Stimulated activated naive CD8-positive, alpha-beta T cell treated with anti-CD3 and anti-CD28 coated beads, Interleukin-15, Interleukin-2, amounts not matched to agents 100 ng/mL and 50 ng/mL, for 24 hours (primary cell): Measurements from ENCODE around the gene ZMAT3.
A peak's percentile ranks its signal among the peaks of the same experiment; 100 is the strongest.
"Not testable (repeated sequence)": the region's sequence is repeated elsewhere in the genome, so short reads cannot be mapped to it uniquely, and the experiment has no call there.

Experiments
- H3K27ac Mint-ChIP-seq: one replicate; pipeline ENCODE4 v1.8.0; 2021; ENCODE audit warnings: mild to moderate bottlenecking, mixed read lengths
- H3K27me3 Mint-ChIP-seq: one replicate; pipeline ENCODE4 v1.8.0; 2021; ENCODE audit warnings: mixed read lengths
- H3K36me3 Mint-ChIP-seq: one replicate; pipeline ENCODE4 v1.8.0; 2021; ENCODE audit warnings: low read depth, mixed read lengths
- H3K4me1 Mint-ChIP-seq: one replicate; pipeline ENCODE4 v1.8.0; 2021; ENCODE audit warnings: low read depth, mixed read lengths
- H3K4me3 Mint-ChIP-seq: one replicate; pipeline ENCODE4 v1.8.0; 2021; ENCODE audit warnings: mild to moderate bottlenecking, mixed read lengths
- H3K9me3 Mint-ChIP-seq: one replicate; pipeline ENCODE4 v1.8.0; 2021; ENCODE audit warnings: mixed read lengths

Gene ZMAT3

GRCh38 chr3:179079537-179079936 lies 7.9 kb upstream of the ZMAT3 start:
- Mint-ChIP-seq H3K36me3 (no peaks in the 10 kb centered on the region), H3K4me1 (peaks cover 10% of the 10 kb centered on the region), H3K4me3 (no peak overlapping the region), H3K9me3 (no peaks in the 10 kb centered on the region), H3K27me3 (no peaks in the 10 kb centered on the region), H3K27ac (no peak overlapping the region)

- no peak overlapping the region for H3K4me3 Mint-ChIP-seq
- no peaks in the 10 kb centered on the region for H3K36me3 Mint-ChIP-seq
- H3K27me3 Mint-ChIP-seq = no peaks in the 10 kb centered on the region
- H3K27ac Mint-ChIP-seq = no peak overlapping the region
- H3K4me1 Mint-ChIP-seq = peaks cover 22% of the 10 kb centered on the region
- H3K9me3 Mint-ChIP-seq = no peaks in the 10 kb centered on the region
These were observed 4.8 kb upstream of the ZMAT3 start for GRCh38 chr3:179076243-179077027.

GRCh38 chr3:179074656-179075055 lies 3.0 kb upstream of the ZMAT3 start:
- Mint-ChIP-seq H3K27ac (no peak overlapping the region), H3K9me3 (no peaks in the 10 kb centered on the region), H3K36me3 (no peaks in the 10 kb centered on the region), H3K27me3 (no peaks in the 10 kb centered on the region), H3K4me3 (no peak overlapping the region), H3K4me1 (peaks cover 29% of the 10 kb centered on the region)

GRCh38 chr3:179073816-179074215 lies 2.2 kb upstream of the ZMAT3 start:
- H3K4me3 Mint-ChIP-seq = no peak overlapping the region
- no peaks in the 10 kb centered on the region for H3K27me3 Mint-ChIP-seq
- no peaks in the 10 kb centered on the region for H3K36me3 Mint-ChIP-seq
- H3K9me3 Mint-ChIP-seq = no peaks in the 10 kb centered on the region
- H3K27ac Mint-ChIP-seq = no peak overlapping the region
- peaks cover 36% of the 10 kb centered on the region for H3K4me1 Mint-ChIP-seq

GRCh38 chr3:179072100-179072438 lies 460 bp upstream of the ZMAT3 start:
- Mint-ChIP-seq H3K4me3 (peak overlapping the region; percentile 99), H3K36me3 (peaks cover 11% of the 10 kb centered on the region), H3K9me3 (no peaks in the 10 kb centered on the region), H3K4me1 (peaks cover 37% of the 10 kb centered on the region), H3K27ac (peak overlapping the region; percentile 85), H3K27me3 (no peaks in the 10 kb centered on the region)

GRCh38 chr3:179071027-179071322 lies 634 bp downstream of the ZMAT3 start:
- H3K4me3 Mint-ChIP-seq = peak overlapping the region; percentile 99
- H3K4me1 Mint-ChIP-seq = peaks cover 37% of the 10 kb centered on the region
- peak overlapping the region; percentile 92 for H3K27ac Mint-ChIP-seq
- H3K27me3 Mint-ChIP-seq = no peaks in the 10 kb centered on the region
- no peaks in the 10 kb centered on the region for H3K9me3 Mint-ChIP-seq
- H3K36me3 Mint-ChIP-seq = peaks cover 21% of the 10 kb centered on the region

- Mint-ChIP-seq H3K27ac (no peak overlapping the region), H3K9me3 (no peaks in the 10 kb centered on the region), H3K4me1 (peaks cover 37% of the 10 kb centered on the region), H3K36me3 (peaks cover 26% of the 10 kb centered on the region), H3K27me3 (no peaks in the 10 kb centered on the region), H3K4me3 (peak overlapping the region; percentile 47)
These were observed 1.7 kb downstream of the ZMAT3 start for GRCh38 chr3:179069762-179070390.

- Mint-ChIP-seq H3K36me3 (peaks cover 32% of the 10 kb centered on the region), H3K4me1 (peaks cover 27% of the 10 kb centered on the region)
These were observed 2.7 kb downstream of the ZMAT3 start for GRCh38 chr3:179068779-179069530.

GRCh38 chr3:179067839-179068238 lies 3.8 kb downstream of the ZMAT3 start:
- H3K4me1 Mint-ChIP-seq = peaks cover 21% of the 10 kb centered on the region
- peaks cover 35% of the 10 kb centered on the region for H3K36me3 Mint-ChIP-seq
- H3K4me3 Mint-ChIP-seq = no peak overlapping the region
- no peak overlapping the region for H3K27ac Mint-ChIP-seq
- H3K9me3 Mint-ChIP-seq = no peaks in the 10 kb centered on the region
- no peaks in the 10 kb centered on the region for H3K27me3 Mint-ChIP-seq

More at GRCh38 chr3:179068779-179069530, 2.7 kb downstream of the ZMAT3 start:
- Mint-ChIP-seq H3K4me3 (no peak overlapping the region), H3K9me3 (no peaks in the 10 kb centered on the region), H3K27me3 (no peaks in the 10 kb centered on the region), H3K27ac (no peak overlapping the region)

- Mint-ChIP-seq H3K27me3 (no peaks in the 10 kb centered on the region), H3K27ac (no peak overlapping the region), H3K4me3 (no peak overlapping the region), H3K36me3 (peaks cover 36% of the 10 kb centered on the region), H3K9me3 (no peaks in the 10 kb centered on the region), H3K4me1 (peaks cover 19% of the 10 kb centered on the region)
These were observed 4.3 kb downstream of the ZMAT3 start for GRCh38 chr3:179067291-179067690.

- peaks cover 3% of the 10 kb centered on the region for H3K4me1 Mint-ChIP-seq
- no peak overlapping the region for H3K27ac Mint-ChIP-seq
- no peaks in the 10 kb centered on the region for H3K27me3 Mint-ChIP-seq
- H3K4me3 Mint-ChIP-seq = no peak overlapping the region
- H3K9me3 Mint-ChIP-seq = no peaks in the 10 kb centered on the region
- H3K36me3 Mint-ChIP-seq = peaks cover 61% of the 10 kb centered on the region
These were observed 7.6 kb downstream of the ZMAT3 start for GRCh38 chr3:179063945-179064560.

- no peaks in the 10 kb centered on the region for H3K9me3 Mint-ChIP-seq
- H3K27ac Mint-ChIP-seq = no peak overlapping the region
- H3K4me3 Mint-ChIP-seq = no peak overlapping the region
- H3K36me3 Mint-ChIP-seq = peaks cover 41% of the 10 kb centered on the region
- no peaks in the 10 kb centered on the region for H3K4me1 Mint-ChIP-seq
- H3K27me3 Mint-ChIP-seq = no peaks in the 10 kb centered on the region
These were observed 15.3 kb downstream of the ZMAT3 start for GRCh38 chr3:179056326-179056725.

GRCh38 chr3:179054565-179054964 lies 17.0 kb downstream of the ZMAT3 start:
- H3K4me3 Mint-ChIP-seq, H3K27ac Mint-ChIP-seq, H3K27me3 Mint-ChIP-seq, H3K9me3 Mint-ChIP-seq, H3K4me1 Mint-ChIP-seq: not testable (repeated sequence)
- peaks cover 27% of the 10 kb centered on the region for H3K36me3 Mint-ChIP-seq

- peaks cover 30% of the 10 kb centered on the region for H3K4me1 Mint-ChIP-seq
- H3K36me3 Mint-ChIP-seq = peaks cover 10% of the 10 kb centered on the region
- no peak overlapping the region for H3K27ac Mint-ChIP-seq
- no peaks in the 10 kb centered on the region for H3K27me3 Mint-ChIP-seq
- no peaks in the 10 kb centered on the region for H3K9me3 Mint-ChIP-seq
- H3K4me3 Mint-ChIP-seq = no peak overlapping the region
These were observed 24.9 kb downstream of the ZMAT3 start for GRCh38 chr3:179046497-179047353.
